ENCODE measurements around the gene MOV10L1.

MOV10L1 gene

DNA sequence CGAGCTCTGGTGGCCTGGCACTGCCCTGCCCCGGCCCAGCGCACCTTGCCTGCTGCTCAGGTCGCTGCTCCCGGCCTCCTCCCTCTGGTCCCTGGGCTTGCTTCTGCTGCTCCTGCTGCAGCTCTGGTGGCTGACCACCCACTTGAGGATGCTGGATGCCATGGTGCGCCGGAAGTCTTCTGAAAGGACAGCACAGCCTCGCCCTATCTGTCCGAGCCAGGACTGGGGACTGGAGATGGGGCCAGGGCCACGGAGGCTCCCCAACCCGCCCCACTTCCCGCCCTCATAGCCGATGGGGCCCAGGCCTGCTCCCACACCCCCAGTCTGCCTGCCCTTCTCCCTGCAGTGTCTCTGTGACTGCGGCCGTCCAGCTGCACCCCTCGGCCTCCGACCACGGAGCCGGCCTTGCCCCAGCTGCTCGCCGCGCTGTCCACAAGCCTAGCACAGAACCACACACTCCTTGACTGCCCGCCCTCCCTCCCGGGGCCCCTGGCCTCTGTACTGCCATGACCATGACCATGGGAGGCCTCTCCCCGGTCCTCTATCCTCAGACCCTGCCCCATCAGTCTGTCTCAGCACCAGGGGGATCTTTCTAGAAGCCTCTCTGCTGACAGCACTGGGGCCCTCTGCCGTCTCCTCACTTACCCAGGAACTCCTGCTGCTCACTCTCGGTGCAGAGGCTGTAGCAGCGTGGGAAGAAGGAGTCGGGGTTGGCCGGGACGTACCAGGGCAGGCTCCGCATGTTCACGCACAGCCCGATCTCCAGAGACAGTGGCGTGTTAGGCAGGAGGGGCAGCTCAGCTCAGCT is 44.4 kb upstream of the MOV10L1 start:
- Histone ChIP-seq H3K27me3 (ENCODE audit: insufficient read depth, poor library complexity, severe bottlenecking) (no peaks in the 10 kb centered on the region), H3K9me3 (ENCODE audit: severe bottlenecking) (no peaks in the 10 kb centered on the region), H3K4me3 (ENCODE audit: severe bottlenecking) (no peak overlapping the region), H3K27ac (ENCODE audit: poor library complexity, severe bottlenecking) (no peak overlapping the region), H3K36me3 (ENCODE audit: low read depth) (no peaks in the 10 kb centered on the region), H3K4me1 (ENCODE audit: insufficient read depth, poor library complexity, severe bottlenecking) (no peaks in the 10 kb centered on the region)
- ATAC-seq (ENCODE audit: low read depth) = no peak
- TF ChIP-seq, protein P1, sequence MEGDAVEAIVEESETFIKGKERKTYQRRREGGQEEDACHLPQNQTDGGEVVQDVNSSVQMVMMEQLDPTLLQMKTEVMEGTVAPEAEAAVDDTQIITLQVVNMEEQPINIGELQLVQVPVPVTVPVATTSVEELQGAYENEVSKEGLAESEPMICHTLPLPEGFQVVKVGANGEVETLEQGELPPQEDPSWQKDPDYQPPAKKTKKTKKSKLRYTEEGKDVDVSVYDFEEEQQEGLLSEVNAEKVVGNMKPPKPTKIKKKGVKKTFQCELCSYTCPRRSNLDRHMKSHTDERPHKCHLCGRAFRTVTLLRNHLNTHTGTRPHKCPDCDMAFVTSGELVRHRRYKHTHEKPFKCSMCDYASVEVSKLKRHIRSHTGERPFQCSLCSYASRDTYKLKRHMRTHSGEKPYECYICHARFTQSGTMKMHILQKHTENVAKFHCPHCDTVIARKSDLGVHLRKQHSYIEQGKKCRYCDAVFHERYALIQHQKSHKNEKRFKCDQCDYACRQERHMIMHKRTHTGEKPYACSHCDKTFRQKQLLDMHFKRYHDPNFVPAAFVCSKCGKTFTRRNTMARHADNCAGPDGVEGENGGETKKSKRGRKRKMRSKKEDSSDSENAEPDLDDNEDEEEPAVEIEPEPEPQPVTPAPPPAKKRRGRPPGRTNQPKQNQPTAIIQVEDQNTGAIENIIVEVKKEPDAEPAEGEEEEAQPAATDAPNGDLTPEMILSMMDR (IDR thresholded peaks at IDR 0.05; ENCODE audit: poor library complexity, severe bottlenecking) = no peak
- no peak for DNase-seq (ENCODE audit: low spot score)

DNA sequence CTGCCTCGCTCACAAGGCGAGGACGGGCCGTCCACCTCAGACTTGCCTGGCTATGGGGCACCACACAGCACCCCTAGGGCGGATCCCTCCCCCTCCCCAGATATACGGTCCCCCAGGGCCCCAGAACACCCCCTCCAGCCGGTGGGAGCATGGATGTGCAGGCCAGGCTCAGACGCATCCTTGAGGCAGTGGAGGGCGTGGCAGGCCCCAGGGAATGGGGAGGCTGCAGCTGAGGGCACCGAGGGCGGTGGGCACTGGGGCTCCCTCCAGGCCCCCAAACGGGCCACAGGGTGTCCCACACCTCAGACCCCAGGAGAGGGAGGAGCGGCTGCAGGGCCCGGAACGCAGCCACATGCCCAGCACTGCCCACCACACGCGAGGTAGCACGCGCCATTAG is 43.8 kb upstream of the MOV10L1 start:
- H3K27ac ChIP-seq (ENCODE audit: poor library complexity, severe bottlenecking) = no peak overlapping the region
- no peak overlapping the region for H3K4me3 ChIP-seq (ENCODE audit: severe bottlenecking)
- TF ChIP-seq, protein P1 (IDR thresholded peaks at IDR 0.05; ENCODE audit: poor library complexity, severe bottlenecking) = no peak
- no peaks in the 10 kb centered on the region for H3K9me3 ChIP-seq (ENCODE audit: severe bottlenecking)
- no peaks in the 10 kb centered on the region for H3K4me1 ChIP-seq (ENCODE audit: insufficient read depth, poor library complexity, severe bottlenecking)
- no peak for DNase-seq (ENCODE audit: low spot score)
- no peaks in the 10 kb centered on the region for H3K36me3 ChIP-seq (ENCODE audit: low read depth)
- no peak for ATAC-seq (ENCODE audit: low read depth)
- no peaks in the 10 kb centered on the region for H3K27me3 ChIP-seq (ENCODE audit: insufficient read depth, poor library complexity, severe bottlenecking)

DNA sequence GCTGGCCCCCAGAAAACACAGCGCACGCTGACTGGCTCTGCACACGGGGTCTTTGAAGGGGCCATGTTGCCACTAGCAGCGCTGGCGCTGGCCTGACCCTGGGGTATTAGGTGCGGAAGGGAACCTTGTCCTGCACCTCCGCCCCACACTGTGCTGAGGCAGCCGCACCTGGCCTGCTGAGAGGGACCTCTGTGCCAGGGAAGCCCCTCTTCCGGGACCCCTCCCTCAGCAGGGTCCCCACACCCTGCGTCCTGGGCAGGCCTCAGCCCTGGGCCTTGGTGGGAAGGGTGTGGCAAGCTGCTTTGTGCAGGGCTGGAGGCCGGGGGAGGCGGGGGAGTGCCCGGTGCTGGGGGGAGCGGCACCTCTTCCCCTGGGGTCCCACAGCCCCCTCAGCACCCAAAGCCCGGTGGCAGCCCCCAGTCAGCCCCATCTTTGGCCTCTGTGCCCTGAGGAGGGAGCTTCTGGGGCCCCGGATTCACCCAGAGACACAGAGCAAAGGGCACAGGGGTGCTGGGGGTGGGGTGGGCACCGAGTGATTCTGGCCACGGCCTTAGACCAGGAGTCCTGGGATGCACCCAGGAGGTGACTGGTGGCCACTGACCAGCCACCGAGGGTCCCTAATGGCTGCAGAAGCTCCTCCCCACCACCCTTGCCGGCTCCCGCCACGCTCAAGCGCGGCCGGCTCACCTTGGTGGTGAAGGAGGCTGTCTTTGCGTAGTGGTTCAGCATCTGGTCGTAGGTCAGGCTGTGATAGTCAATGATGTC is 43.1 kb upstream of the MOV10L1 start:
- Histone ChIP-seq H3K27me3 (ENCODE audit: insufficient read depth, poor library complexity, severe bottlenecking) (no peaks in the 10 kb centered on the region), H3K9me3 (ENCODE audit: severe bottlenecking) (no peaks in the 10 kb centered on the region), H3K36me3 (ENCODE audit: low read depth) (no peaks in the 10 kb centered on the region), H3K27ac (ENCODE audit: poor library complexity, severe bottlenecking) (no peak overlapping the region), H3K4me1 (ENCODE audit: insufficient read depth, poor library complexity, severe bottlenecking) (no peaks in the 10 kb centered on the region), H3K4me3 (ENCODE audit: severe bottlenecking) (no peak overlapping the region)
- DNase-seq (ENCODE audit: low spot score) (no peak), ATAC-seq (ENCODE audit: low read depth) (no peak)
- TF ChIP-seq, protein P1 (IDR thresholded peaks at IDR 0.05; ENCODE audit: poor library complexity, severe bottlenecking) = no peak

DNA sequence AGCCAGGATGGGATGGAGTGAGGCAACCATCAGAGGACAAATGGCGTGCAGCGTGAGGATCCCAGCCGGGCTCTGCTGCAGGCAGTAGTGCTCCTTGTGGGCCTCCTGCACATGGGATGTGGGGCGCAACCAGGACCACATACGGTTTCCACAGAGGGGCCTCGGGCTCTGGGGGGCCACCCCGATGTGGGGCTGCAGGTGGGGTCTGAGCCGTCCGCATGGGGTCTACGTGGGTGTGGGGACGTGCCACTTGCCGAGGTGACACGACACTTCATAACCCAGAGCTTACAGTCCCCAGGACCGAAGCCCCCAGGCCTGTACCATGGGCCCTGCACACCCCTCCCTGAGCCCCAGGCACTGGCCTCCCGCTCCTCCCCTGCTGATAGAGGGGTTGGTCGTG is 42.5 kb upstream of the MOV10L1 start:
- TF ChIP-seq, protein P1 (IDR thresholded peaks at IDR 0.05; ENCODE audit: poor library complexity, severe bottlenecking) = no peak
- Histone ChIP-seq H3K27me3 (ENCODE audit: insufficient read depth, poor library complexity, severe bottlenecking) (no peaks in the 10 kb centered on the region), H3K9me3 (ENCODE audit: severe bottlenecking) (no peaks in the 10 kb centered on the region), H3K36me3 (ENCODE audit: low read depth) (no peaks in the 10 kb centered on the region), H3K27ac (ENCODE audit: poor library complexity, severe bottlenecking) (no peak overlapping the region), H3K4me3 (ENCODE audit: severe bottlenecking) (no peak overlapping the region), H3K4me1 (ENCODE audit: insufficient read depth, poor library complexity, severe bottlenecking) (no peaks in the 10 kb centered on the region)
- no peak for DNase-seq (ENCODE audit: low spot score)
- ATAC-seq (ENCODE audit: low read depth) = no peak

All from RWPE2 (cell line).